LNCaP clone FGC (cell line): ENCODE measurements around the gene VRK3.
"Not testable (repeated sequence)": the region's sequence is repeated elsewhere in the genome, so short reads cannot be mapped to it uniquely, and the experiment has no call there.

Experiments used
- DNase-seq: peaks from one replicate; pipeline ENCODE4 v3.0.0-alpha.2; 2011; ENCODE audit warnings: low read depth
- H3K4me3 ChIP-seq: 2 replicates; pipeline ENCODE4 v1.5.1; 2011; ENCODE audit warnings: mild to moderate bottlenecking, low read depth, low read length, control low read depth
- CTCF ChIP-seq: IDR thresholded peaks from 2 replicates; pipeline ENCODE4 v1.5.1; 2012; ENCODE audit warnings: mild to moderate bottlenecking; ENCODE audit not compliant: control insufficient read depth, insufficient read depth; ENCODE audit errors: extremely low read depth

VRK3 gene

DNA sequence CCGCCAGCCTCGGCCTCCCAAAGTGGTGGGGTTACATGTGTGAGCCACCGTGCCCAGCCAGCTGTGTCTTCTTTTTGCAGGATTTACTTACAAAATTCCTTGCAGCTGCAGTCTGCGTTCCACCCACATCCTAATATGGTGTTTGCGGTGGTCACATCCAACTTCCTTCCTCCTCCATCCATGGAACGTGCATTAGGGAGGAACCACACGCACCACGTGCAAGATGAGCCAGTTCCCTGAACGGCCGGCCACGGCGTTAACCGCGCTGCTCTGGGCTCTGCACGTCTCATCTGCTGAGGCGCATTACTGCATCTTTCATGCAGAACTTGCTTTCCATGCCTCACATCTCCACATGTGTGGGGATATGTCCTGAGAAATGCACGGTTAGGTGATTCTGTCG is 51.2 kb downstream of the VRK3 start:
- TF ChIP-seq CTCF: no peak
- no peak overlapping the region for H3K4me3 ChIP-seq
- DNase-seq: no peak

- no peak overlapping the region for H3K4me3 ChIP-seq
- no peak for TF ChIP-seq CTCF
- no peak for DNase-seq
These were observed 52.3 kb downstream of the VRK3 start for GRCh38 chr19:49972841-49973240.

DNA sequence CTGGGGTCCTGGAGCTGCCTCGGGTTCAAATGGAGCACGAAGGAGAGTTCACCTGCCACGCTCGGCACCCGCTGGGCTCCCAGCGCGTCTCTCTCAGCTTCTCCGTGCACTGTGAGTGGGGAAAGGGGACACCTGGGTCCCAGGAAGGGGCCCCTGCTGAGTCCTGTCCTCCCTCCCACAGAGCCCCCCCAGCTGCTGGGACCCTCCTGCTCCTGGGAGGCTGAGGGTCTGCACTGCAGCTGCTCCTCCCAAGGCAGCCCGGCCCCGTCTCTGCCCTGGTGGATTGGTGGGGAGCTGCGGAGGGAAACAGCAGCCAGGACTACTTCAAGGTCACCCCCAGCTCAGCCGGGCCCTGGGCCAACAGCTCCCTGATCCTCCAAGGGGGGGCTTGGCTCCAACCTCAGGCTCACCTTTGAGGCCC is 53.2 kb downstream of the VRK3 start:
- TF ChIP-seq CTCF: no peak
- no peak overlapping the region for H3K4me3 ChIP-seq
- DNase-seq: no peak

DNA sequence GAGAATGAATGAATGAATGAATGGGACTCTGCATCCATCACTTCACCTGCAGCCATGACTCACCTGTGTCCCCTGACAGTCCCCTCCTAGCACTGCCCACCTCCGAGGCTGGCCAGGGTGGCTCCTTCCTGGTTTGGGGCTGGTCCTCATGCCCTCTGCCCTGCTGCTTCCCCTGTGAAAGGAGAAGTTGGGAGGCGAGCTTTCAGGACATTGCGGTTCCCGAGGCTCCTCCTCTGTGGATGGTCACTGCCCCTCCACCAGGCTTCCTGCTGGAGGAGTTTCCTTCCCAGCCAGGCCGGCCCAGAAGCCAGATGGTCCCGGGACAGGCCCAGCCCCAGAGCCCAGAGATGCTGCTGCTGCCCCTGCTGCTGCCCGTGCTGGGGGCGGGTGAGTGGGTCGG is 55.8 kb downstream of the VRK3 start:
- not testable (repeated sequence) for H3K4me3 ChIP-seq, DNase-seq

DNA sequence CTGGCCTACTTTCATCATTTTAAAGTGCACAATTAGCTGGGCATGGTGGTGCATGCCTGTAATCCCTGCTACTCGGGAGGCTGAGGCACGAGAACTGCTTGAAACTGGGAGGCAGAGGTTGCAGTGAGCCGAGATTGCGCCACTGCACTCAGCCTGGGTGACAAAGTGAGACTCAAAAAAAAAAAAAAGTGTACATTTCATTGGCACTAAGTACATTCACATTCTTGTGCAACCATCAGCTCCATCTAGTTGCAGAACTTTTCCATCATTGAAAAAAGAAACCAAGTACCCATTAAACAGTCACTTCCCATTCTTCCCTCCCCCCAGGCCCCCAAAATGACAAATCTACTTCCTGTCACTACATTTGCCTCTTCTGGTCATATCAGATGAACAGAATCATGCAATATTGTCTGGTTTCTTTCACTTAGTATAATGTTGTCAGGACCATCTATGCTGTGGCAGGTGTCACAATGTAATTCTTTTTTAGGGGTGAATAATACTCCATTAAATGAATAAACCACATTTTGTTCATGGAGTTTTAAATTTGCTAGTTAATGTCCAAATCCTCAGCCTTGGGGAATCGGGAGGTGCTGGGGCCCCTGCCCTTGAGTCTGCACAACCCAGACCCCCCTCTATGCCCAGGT is 56.8 kb downstream of the VRK3 start:
- no peak overlapping the region for H3K4me3 ChIP-seq
- no peak for DNase-seq
- no peak for TF ChIP-seq CTCF

DNA sequence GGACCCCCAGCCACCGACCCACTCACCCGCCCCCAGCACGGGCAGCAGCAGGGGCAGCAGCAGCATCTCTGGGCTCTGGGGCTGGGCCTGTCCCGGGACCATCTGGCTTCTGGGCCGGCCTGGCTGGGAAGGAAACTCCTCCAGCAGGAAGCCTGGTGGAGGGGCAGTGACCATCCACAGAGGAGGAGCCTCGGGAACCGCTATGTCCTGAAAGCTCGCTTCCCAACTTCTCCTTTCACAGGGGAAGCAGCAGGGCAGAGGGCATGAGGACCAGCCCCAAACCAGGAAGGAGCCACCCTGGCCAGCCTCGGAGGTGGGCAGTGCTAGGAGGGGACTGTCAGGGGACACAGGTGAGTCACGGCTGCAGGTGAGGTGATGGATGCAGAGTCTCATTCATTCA is 64.2 kb downstream of the VRK3 start, which contains the start of gene SIGLEC11:
SIGLEC11 (minus strand) TSS at position 193 of the 400 bp plus-strand sequence; CDS start at position 102, 91 bp downstream.
- DNase-seq, H3K4me3 ChIP-seq: not testable (repeated sequence)

DNA sequence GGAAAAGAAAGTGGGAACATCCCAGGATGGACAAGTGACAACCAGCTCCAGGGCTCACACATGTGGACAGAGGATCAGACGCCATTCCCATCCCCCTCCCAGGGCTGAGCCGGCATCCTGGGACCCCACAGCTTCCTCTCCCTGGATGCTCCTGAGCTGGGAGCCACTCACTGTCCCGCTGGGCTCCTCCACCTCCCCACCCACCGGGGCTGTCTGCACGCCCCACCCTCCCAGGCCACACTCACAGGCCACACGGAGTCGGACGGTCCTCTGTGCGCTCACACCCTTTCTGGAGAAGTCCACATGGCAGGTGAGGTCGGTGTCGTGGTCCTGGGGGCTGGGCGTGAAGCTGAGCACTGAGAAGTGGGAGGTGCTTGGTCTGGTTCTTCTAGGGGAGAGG is 65.3 kb downstream of the VRK3 start:
- DNase-seq, H3K4me3 ChIP-seq: not testable (repeated sequence)

GRCh38 chr19:49958596-49958995 is 66.6 kb downstream of the VRK3 start:
- not testable (repeated sequence) for DNase-seq, H3K4me3 ChIP-seq

GRCh38 chr19:49958144-49958543 is 67.0 kb downstream of the VRK3 start:
- not testable (repeated sequence) for DNase-seq, H3K4me3 ChIP-seq
